Measurements from ENCODE around the gene MAPK10. TPM values are rescaled to one million over a fixed set of nuclear protein-coding genes. Genes with fewer than 3 reads are reported as not detected.

The MAPK10 gene
- total RNA-seq, 2 experiments from 2014 or later, result 0.28 to 0.36 TPM

GRCh38 chr4:86294883-86295282 lies 65.0 kb downstream of the MAPK10 start:
- H3K27ac Mint-ChIP-seq, result no peak overlapping the region
- intact Hi-C loops (cut with DNase I, micrococcal nuclease), result no loop called here
- CTCF ChIA-PET, result no interaction called here
- ATAC-seq (ENCODE audit: poor library complexity) (no peak), DNase-seq (no peak)
- Histone ChIP-seq H3K36me3 (ENCODE audit: insufficient read depth, low read length) (no peaks in the 10 kb centered on the region), H3K4me3 (ENCODE audit: low read length) (no peak overlapping the region), H3K9me3 (ENCODE audit: control insufficient read depth in 1 of 2, insufficient read depth in 1 of 2, low read length in 2 of 2) (no peaks in the 10 kb centered on the region), H3K27me3 (ENCODE audit: control insufficient read depth in 1 of 2, insufficient read depth in 2 of 2, low read length in 2 of 2) (no peaks in the 10 kb centered on the region), H3K4me1 (ENCODE audit: insufficient read depth, low read length) (no peaks in the 10 kb centered on the region), H3K27ac (ENCODE audit: low read depth in 1 of 2, low read length in 2 of 2) (no peak overlapping the region)
- H3K4me3 Mint-ChIP-seq, result no peak overlapping the region
- TF ChIP-seq CTCF (IDR thresholded peaks at IDR 0.05), result no peak
- H3K36me3 Mint-ChIP-seq (ENCODE audit: low read depth), result no peaks in the 10 kb centered on the region
- H3K4me1 Mint-ChIP-seq (ENCODE audit: low read depth), result no peaks in the 10 kb centered on the region
- H3K27me3 Mint-ChIP-seq, result no peaks in the 10 kb centered on the region
- no peaks in the 10 kb centered on the region for H3K9me3 Mint-ChIP-seq
- POLR2A ChIA-PET, result interaction anchor here (0.6 to 1.0 kb wide), 2 partner anchors 9 to 19 kb away, joined by 3 read pairs; no protein-coding TSS in a partner anchor

GRCh38 chr4:86291180-86291579 lies 68.7 kb downstream of the MAPK10 start:
- no peak overlapping the region for H3K27ac ChIP-seq (ENCODE audit: low read depth in 1 of 2, low read length in 2 of 2)
- Mint-ChIP-seq H3K9me3 (no peaks in the 10 kb centered on the region), H3K4me3 (no peak overlapping the region), H3K36me3 (ENCODE audit: low read depth) (no peaks in the 10 kb centered on the region), H3K4me1 (ENCODE audit: low read depth) (no peaks in the 10 kb centered on the region), H3K27me3 (no peaks in the 10 kb centered on the region), H3K27ac (no peak overlapping the region)
- H3K27me3 ChIP-seq (ENCODE audit: control insufficient read depth in 1 of 2, insufficient read depth in 2 of 2, low read length in 2 of 2), result no peaks in the 10 kb centered on the region
- H3K36me3 ChIP-seq (ENCODE audit: insufficient read depth, low read length), result no peaks in the 10 kb centered on the region
- H3K4me1 ChIP-seq (ENCODE audit: insufficient read depth, low read length), result no peaks in the 10 kb centered on the region
- no peaks in the 10 kb centered on the region for H3K9me3 ChIP-seq (ENCODE audit: control insufficient read depth in 1 of 2, insufficient read depth in 1 of 2, low read length in 2 of 2)
- CTCF ChIA-PET, result no interaction called here
- H3K4me3 ChIP-seq (ENCODE audit: low read length), result no peak overlapping the region
- DNase-seq (no peak), ATAC-seq (ENCODE audit: poor library complexity) (no peak)
- TF ChIP-seq CTCF (IDR thresholded peaks at IDR 0.05), result no peak
- POLR2A ChIA-PET, result no interaction called here
- intact Hi-C loops (cut with DNase I, micrococcal nuclease), result no loop called here

- intact Hi-C loops (cut with DNase I, micrococcal nuclease), result no loop called here
- no peaks in the 10 kb centered on the region for H3K4me1 Mint-ChIP-seq (ENCODE audit: low read depth)
- Histone ChIP-seq H3K36me3 (ENCODE audit: insufficient read depth, low read length) (no peaks in the 10 kb centered on the region), H3K4me1 (ENCODE audit: insufficient read depth, low read length) (no peaks in the 10 kb centered on the region), H3K4me3 (ENCODE audit: low read length) (no peak overlapping the region), H3K27ac (ENCODE audit: low read depth in 1 of 2, low read length in 2 of 2) (no peak overlapping the region), H3K9me3 (ENCODE audit: control insufficient read depth in 1 of 2, insufficient read depth in 1 of 2, low read length in 2 of 2) (no peaks in the 10 kb centered on the region), H3K27me3 (ENCODE audit: control insufficient read depth in 1 of 2, insufficient read depth in 2 of 2, low read length in 2 of 2) (no peaks in the 10 kb centered on the region)
- no peaks in the 10 kb centered on the region for H3K27me3 Mint-ChIP-seq
- no peak for TF ChIP-seq CTCF (IDR thresholded peaks at IDR 0.05)
- H3K27ac Mint-ChIP-seq, result no peak overlapping the region
- CTCF ChIA-PET, result no interaction called here
- POLR2A ChIA-PET, result interaction anchor here (1.2 kb wide), 1 partner anchor 9 kb away, joined by 3 read pairs; no protein-coding TSS in a partner anchor
- H3K4me3 Mint-ChIP-seq, result no peak overlapping the region
- H3K36me3 Mint-ChIP-seq (ENCODE audit: low read depth), result no peaks in the 10 kb centered on the region
- no peak for DNase-seq
- no peaks in the 10 kb centered on the region for H3K9me3 Mint-ChIP-seq
- ATAC-seq (ENCODE audit: poor library complexity), result no peak
Measured at GRCh38 chr4:86286726-86287125, 73.1 kb downstream of the MAPK10 start.
